Activated CD4-positive, alpha-beta T cell treated with anti-CD3 and anti-CD28 coated beads, Interleukin-2, amount 50 U/mL, for 1 hour (primary cell): ENCODE data around the gene CCDC85A.

ENCODE experiments used
- DNase-seq: peaks from one replicate; pipeline ENCODE4 v3.0.0-alpha.2; 2020

The CCDC85A gene

DNA sequence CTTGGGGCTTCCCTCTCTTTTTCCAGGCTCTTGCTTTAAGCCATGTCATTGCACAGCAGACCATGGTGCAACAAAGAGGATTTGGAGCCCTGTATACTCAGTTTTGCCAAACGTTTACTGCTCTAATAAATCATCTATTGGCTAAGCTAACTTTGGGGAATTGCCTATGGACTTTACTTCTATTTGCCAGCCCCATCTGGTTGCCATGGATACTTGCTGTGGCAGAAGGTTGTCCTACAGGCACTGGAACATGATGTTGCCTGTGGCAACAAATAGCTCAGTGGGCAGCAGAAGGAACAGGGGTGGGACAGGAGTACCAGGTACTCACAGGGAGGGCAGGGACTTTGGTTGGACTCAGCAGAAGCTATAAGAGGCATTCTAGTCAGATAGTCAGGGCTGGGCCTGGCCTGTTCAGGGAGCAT lies 129.7 kb downstream of the CCDC85A start:
- DNase-seq, result no peak

DNA sequence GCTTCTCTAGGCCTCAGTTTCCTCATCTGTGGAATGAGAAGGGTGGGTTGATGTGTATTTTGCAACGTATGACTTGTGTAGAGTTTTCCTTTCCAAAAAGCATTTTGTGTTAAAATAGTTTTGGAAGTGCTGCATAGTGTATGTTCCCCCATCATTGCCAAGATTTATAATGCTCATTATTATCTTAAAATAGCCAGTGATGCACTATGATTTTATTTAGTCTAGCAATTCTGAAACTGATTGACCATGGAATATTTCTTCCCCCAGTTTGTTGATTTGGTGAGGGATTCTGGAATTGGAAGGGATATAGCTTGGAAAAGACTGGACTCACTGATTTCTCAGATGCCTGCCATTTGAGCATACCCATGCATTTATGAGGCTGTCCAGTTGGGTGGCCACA lies 130.6 kb downstream of the CCDC85A start:
- no peak for DNase-seq

DNA sequence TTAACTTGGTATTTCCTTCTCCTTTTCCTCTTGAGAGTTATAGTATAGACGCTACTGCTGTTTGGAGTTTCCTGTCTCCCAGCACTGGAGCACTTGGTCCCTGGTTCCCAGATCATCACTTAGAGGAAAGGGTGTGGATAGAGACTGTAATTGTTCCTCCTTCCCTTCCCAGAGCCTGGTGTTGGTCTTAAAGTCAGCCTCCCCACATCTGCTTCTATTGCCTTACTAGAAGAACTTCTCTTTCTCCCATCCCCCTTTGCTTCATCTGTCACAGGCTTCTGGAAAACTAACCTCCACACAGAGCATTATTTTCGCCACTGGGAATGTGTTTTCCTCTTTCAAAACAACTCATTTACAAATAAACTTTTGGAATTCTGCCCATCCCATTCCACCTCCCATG lies 131.0 kb downstream of the CCDC85A start:
- no peak for DNase-seq

DNA sequence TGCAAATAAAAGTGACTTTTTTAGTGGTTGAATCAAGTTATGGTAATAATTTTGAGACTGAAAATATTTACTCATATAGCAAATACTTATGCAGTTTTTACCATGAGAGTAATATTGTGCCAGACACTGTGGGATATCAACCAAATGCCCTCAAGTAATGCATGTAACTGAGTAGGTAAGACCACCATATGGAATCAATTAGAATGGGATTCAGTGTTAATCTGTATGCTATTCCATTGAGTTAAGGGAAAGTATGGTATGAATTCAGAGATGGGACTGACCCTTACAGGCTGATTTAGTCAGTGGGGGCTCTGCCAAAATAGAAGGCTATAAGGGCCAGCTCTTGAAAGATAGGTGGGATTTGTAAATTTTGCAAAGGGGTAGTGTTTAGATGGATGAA lies 131.6 kb downstream of the CCDC85A start:
- no peak for DNase-seq

DNA sequence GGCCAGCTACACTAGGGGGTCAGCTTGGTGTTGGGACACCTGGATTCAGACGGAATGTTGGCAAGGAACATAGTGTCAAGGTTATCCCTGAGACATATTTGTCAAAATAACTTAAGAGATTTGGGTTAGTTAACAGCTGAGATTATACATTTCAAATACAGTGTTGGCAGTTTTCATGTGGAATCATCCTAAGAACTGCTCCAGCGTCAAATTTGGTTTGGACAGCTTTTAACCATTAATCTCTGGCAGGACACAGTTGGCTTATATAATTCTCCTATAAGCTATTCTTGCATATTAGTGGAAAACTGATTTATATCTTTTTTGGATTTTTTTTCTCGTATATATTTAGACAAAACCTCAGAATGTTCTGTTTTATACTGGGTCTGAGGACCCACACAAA lies 132.2 kb downstream of the CCDC85A start:
- DNase-seq, result no peak

DNA sequence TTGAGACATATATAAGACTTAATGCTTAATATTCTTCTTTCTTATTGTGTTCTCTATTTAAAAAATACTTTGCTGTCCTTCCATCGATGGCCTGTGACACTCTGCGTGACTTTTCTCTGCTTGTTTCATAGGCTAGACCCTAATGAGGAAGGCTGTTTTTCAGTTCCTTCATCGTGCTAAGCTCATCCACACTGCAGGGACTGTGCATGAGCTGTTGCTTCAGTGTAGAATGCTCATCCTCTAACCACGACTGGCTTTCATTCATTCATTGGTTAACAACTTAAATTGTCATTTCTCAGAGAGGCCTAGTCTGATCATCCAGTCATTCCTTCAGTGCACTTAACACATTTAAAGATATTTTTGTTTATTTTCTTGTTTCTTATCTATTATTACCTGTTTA lies 134.4 kb downstream of the CCDC85A start:
- no peak for DNase-seq

DNA sequence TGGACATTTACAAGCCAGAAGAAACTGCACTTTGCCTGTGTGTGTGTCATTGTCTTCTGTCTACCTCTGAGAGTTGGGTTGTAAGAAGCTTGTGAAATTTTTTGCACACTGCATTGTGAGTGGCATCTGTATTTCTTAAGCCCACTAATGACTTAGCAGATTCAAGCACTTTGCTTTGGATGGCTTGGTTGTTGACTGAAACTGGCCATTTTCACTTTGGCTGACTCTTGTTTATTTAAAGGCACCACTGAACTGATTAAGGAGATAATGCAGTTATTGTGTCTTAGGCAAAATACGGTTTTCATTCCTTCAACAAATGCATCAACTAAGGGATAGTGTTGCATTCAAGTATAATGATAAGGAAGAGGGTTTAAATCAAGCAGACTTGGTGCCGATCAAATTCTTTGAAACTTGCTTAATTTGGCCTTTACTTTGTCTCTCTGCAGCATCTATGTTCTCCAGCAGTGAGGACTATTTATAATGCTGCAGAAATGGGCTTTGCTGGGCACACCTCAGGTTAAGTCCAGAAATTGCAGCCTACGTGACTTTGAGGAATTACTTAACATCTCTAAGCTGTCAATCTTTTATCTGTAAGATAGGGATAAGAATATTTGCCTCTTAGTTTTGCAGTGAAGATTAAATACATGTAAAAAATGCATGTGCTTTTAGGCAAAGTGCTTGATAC lies 142.0 kb downstream of the CCDC85A start:
- no peak for DNase-seq

DNA sequence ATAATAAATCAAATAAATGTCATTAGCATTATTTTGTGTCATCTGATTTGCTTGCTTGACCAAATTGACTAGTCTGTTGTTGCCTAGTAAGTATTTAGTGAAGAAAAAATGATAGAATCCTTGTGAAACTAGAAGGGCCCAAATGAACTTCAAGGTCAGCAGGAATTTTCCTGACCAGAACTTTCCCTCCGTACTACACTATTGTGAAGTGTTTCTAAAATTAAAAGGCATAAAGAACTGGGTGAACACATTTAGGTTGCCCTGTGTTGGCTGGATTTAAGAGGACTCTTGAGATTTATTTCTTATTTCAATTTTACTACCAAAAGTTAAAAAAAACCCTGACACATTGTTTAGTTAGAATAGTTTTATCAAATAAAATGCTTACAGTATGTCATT lies 142.6 kb downstream of the CCDC85A start:
- no peak for DNase-seq

DNA sequence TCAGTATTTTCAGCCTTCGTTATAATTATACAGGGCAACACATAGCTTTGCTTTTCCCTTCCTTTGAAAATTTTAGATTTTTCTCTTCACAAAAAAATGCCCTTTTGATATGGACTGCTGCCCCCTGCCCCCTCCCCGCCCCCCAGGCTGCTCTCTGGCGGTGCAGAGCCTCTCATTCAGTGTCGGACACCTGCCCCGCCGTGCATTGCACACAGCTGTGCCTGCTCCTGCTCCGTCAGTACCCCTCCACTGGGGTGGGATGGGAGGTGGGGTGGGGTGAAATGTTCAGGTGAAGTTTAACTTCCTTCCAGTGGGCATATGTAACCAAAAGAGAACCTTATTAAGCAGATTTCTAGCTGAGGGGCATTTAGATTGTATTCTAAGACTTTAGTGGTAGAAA lies 148.0 kb downstream of the CCDC85A start:
- no peak for DNase-seq

DNA sequence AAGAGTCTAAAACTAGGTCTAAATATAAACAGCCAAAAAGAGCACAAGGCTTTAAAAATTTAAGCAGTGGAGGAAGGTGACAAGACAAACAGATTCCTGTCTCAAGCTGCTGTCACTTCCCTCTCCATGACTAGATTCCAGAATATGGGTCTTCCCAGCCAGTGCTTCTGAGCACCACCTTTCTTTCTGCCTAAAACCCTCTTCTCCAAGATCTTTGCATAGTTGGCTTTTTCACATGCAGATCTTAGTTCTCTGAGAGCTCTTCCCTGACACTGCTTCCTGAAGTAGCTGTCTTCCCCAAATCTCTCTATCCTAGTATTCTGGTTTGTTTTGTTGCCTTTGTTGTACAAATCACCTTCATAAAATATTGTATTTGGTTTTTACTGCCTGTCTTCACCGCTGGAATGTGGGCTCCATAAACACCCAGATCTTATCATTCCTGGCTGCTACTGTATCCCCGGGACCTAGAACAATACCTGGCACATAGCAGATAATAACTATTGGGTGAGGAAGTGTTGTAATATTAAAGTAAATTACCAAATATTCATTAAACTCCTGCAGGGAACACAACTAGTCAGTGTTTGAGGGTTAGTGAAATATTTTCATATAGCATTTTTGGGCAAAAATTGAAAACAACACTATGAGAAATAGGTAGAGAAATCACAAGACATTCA lies 150.2 kb downstream of the CCDC85A start:
- DNase-seq, result no peak

DNA sequence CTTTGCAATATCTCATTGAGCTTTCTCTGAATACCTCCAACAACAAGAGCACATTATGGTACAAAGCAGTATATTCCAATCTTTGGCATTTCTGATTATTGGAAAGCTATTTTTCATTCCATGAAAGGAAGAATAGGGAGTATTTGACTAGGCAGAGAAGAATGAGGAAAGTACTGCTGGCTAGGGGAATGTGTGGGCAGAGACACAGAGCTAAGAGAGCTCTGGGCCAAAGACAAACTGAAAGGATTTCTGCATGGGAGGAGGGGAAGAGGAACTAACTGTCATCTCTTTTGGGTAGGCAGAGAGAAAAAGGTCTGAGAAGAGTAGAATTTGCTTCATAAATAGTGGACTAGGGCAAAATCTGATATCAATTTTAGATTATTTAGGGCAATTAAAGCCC lies 150.8 kb downstream of the CCDC85A start:
- DNase-seq, result no peak

DNA sequence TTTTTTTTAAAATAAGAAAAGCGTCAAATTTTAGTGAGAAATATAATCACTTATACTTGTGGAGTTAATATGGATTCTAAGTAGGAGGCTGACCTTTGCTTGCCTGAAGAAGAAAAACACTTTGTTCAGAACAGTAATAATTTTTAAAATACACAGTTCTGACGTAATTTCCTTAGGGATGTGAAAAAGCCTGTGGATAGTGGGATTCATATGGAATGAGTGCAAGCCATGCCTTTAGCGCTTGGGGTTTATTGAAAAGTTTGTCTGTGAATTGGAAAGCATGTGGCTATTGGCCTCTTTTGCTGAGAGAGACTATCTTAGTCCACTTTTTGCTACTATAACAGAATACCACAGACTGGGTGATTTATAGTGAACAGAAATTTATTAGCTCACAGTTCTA lies 151.3 kb downstream of the CCDC85A start:
- no peak for DNase-seq

DNA sequence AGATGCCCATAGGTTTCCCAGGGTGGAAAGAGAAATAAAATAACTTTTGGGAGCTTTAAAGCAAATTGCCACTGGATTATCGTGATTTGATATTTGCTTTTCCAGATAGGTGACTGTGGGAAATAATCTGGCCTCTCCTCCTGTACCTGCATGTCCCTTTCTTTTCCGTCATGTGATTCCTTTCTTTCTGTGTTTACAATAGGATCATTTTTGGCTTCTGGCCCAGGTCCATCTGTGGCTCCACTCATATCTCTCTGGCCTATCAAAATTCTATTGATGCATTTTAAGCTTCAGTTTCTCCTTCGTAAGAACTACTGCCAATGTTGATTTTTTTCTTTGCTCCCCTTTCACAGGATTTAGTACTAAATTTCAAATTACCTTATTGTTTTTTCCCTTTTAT lies 153.6 kb downstream of the CCDC85A start:
- DNase-seq, result no peak

DNA sequence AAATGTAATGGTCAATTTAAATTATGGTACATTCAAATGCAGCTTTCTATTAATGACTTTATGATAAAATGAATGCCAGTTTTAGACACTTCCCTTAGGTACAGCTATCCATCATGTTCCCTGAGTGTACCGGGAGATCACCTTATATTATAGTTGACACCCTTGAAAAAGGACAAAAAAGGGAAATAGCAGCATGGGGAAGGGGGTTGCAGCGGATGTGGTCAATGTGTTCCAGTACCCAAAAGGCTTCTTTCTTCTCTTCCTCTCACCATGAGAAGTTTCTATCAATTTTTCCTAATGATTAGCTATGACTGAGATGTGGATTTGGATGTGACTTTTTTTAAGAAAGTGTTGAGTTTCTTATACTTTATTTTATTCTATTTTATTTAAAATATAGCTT lies 154.4 kb downstream of the CCDC85A start:
- no peak for DNase-seq

DNA sequence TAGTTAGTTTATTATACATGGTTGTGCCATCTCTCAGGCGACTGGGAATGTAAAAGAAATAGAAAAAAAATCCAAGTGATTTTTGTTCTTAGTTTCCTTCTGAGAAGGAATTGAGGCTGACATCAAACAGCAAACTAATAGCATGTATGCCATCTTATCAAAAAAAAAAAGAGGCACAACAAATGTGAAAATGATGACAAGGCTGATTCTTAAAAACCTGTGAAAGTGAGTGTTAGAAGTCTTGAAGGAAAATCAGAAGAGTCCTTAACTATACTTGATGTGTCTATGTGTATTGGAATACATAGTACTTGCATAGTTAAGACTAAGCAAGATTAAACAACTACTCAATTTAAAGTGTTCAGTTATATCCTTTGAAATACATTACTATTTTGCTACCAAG lies 161.0 kb downstream of the CCDC85A start:
- no peak for DNase-seq

DNA sequence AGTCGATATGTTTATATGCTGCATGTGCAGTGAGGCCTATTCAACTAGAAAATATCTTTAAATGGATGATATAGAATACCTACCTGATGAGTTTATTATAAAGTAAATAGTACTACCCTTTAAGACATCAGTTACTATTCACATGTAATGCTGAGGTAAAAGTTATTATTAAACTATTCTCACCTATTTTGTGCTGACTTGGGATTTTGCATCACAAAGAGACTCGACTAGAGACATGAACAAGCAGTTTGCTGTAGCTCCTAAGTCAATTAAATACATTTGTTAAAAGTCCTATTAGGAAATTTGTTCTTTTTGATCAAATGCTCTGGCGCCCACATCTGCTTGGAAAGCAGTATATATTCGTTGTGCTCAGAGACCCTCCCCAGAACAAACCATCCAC lies 164.1 kb downstream of the CCDC85A start:
- no peak for DNase-seq

DNA sequence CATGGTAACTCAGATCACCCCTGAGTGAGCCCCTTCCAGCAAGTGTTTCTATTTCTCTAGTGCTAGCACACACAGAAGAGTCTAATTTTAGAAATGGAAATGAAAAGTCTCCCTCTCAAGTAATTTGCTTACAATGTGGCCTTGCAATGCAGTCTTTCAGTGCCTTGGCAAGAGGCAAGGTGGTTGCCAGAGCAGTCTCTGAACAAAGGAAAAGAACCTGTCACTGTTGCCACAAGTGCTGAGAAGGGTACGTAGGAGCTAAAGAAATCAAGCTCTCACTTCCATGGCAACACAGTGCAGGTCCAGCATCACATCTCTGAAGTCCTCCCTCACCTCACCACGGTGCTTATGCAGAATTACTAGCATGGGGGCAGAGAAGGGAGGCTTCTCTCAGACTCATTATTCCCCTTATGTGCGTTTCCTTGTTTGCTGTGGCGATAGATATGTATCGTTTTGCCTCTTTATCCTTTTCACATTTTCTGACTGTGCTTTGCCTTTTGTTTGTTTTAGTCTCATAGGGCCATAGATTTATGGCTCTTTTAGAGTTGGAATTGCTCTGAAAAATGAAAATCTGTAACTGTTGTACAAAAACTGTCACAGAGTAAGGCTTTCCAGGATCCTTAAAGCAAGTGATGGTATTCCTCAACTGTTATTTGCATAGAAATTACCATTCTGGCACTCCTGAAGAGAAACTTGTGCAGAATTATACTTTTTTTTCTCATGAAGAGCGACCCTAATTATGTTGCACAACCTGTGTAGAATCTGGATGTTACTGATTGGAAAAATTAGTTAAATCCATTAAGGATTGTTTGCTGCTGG lies 164.8 kb downstream of the CCDC85A start:
- DNase-seq, result no peak

DNA sequence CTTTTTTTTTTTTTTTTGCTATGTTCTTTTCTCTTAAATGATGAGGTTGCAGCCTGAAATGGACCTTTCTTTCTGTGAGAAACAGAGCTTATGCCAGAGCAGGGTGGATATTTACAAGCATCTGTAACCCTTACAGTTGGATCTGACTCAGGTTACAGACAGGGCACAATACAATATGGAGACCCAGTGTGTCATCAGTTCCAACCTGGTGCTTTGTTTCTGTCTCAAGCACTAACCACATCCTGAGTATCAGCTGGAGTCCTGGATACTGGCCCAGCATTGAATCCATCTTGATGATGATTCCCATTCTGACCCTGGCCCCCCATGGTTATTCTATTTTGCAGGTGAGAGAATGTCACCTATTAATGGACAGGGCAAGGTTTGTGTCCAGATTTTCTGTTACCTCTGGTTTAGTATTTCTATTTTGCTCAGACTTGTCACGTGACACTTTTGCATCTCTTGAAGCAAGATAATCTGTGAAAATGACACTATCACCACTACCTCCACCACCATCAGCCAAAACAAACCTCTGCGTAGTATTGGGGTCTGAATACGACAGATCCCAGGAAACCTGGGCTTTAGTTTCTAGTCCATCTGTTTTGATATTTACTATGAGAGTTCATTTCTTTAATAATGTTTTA lies 174.0 kb downstream of the CCDC85A start:
- DNase-seq, result no peak

DNA sequence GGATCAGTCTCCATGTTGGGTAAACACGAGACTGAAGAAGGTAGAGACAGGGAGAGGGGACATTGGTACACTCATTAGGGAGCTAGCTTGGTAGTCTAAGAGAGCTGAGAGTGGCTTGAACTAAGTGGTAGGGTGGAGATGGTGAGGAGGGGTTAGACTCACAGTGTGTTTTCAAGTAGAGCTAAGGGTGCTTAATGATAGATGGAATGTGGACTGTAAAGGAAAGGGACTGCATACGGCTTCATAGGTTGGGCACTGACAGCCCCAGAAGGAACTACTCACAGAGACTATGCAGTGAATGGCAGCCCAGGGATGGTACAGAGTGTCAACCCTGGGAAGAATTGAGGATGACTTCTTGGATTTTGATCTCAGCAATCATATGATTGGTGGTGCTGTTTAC lies 178.1 kb downstream of the CCDC85A start:
- DNase-seq, result no peak

DNA sequence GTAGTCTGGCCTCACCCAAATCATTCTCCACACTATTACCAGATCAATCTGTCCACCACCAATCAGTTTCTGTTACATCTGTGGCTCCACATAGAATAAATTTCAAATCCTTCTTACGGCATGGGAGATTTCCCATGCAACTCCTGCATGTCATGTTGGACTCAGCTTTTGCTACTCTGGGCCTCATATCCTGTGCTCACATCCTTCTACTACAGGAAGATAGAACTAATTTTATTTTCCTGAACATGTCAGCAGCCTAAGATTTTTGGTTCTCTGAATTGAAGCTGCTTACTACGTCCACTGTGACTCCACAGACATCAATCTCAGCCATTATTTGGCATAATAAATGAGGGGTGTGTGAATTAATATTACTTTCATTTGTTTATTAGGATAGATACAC lies 181.1 kb downstream of the CCDC85A start:
- DNase-seq, result no peak

DNA sequence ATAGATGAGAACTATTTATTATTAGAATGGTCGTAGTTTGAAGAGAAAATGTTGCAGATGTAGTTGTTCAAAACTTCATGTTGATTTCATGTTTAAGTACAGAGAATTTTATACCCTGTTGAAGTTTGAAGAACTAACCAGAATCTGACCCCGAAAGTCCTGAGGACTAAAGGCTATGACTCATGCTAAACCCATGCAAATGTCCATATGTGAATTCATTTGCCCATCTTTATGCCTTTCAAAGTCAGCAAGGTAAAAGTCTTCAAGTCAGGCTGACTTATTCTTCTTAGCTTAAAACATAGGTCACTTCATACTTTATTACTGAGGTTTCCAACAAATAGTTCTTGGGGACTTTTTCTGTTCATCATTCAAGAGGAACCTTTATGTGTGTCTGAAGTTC lies 185.5 kb downstream of the CCDC85A start:
- DNase-seq, result no peak

DNA sequence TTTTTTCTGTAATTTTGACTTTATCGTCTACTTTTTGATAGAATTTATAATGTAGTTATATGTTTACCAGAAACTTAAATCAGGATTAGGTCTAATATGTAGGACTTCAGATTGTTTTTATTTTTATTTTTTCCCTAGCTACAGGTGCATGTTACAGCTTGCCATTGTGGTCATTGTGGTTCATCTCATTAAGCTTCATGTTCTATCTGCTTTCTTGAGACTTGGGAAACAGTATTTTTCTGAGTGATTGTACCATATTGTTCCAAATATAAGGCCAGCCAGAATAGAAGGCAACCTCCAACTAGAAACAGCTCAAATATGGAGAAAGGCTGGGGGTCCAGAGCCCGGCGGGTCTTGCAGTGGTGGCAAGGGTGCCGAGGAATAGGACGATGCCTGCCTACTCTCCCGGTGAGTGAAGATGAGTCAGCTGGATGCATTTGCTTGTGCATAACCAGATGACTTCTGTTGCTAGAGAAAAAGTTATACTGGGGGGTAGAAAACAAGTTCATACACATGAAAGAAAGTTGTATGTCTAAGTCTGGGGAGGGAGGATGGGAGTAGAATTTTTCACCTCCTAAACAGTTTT lies 188.4 kb downstream of the CCDC85A start:
- DNase-seq, result no peak

DNA sequence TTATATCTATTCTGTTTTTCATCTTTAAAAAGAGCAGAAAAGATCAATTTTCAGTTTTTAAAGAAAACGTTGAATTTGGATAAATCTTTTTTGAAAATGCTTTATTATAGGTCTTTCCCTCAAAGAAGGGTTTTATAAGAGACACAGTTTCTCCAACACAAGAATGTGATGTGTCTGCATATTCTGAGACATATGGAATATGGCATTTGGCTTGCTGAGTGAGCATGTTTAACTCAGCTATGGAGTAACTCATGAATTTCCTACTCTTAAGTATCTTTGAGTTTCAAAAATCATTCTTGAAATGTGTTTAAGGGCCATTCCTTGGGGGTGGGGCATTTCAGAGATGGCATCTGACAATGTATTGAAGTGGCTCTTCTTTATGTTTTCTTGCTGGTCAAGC lies 191.5 kb downstream of the CCDC85A start:
- DNase-seq, result no peak
